Mucosa of stomach (tissue), 1 donor: Measurements from ENCODE around the gene FREM2.

ENCODE experiments used
- H3K27me3 ChIP-seq: one replicate; pipeline ENCODE4 v1.7.0; 2013; ENCODE audit warnings: mild to moderate bottlenecking, low read length; ENCODE audit not compliant: control insufficient read depth, insufficient read depth
- H3K36me3 ChIP-seq: one replicate; pipeline ENCODE4 v1.7.0; 2013; ENCODE audit warnings: low read length; ENCODE audit not compliant: control insufficient read depth, insufficient read depth
- H3K4me1 ChIP-seq: one replicate; pipeline ENCODE4 v1.7.0; 2013; ENCODE audit warnings: mild to moderate bottlenecking, low read length; ENCODE audit not compliant: control insufficient read depth, insufficient read depth
- H3K4me3 ChIP-seq: one replicate; pipeline ENCODE4 v1.7.0; 2013; ENCODE audit warnings: low read length
- H3K9ac ChIP-seq: one replicate; pipeline ENCODE4 v1.7.0; 2013; ENCODE audit warnings: mild to moderate bottlenecking, low read length, moderate library complexity
- H3K9me3 ChIP-seq: one replicate; pipeline ENCODE4 v1.7.0; 2013; ENCODE audit warnings: mild to moderate bottlenecking, low read length, moderate library complexity; ENCODE audit not compliant: control insufficient read depth
- donor health status: Pancreatic carcinoma.

The FREM2 gene

DNA sequence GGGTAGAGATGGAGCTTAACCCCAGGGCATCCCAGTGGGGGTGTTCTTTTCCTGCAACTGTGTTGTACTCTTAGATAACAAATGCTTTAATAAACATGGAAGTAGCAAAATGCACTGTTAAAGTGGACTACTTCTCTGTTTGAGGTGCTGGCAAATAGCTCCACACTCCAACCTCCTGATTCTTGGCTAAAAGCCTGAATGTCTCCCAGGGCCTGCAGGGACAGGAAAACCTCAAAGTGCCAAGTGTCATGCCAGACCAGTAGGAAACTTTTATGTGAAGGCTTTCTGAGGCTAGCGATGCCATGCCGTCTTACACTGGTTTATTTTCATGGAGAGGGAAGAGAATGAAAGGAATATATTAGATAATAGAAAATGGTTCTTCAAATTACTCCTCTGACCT is 6.8 kb downstream of the FREM2 start:
- no peaks in the 10 kb centered on the region for H3K4me1 ChIP-seq
- H3K9ac ChIP-seq: no peak overlapping the region
- H3K9me3 ChIP-seq: no peaks in the 10 kb centered on the region
- H3K36me3 ChIP-seq: no peaks in the 10 kb centered on the region
- H3K27me3 ChIP-seq: peaks cover 5% of the 10 kb centered on the region
- no peak overlapping the region for H3K4me3 ChIP-seq

DNA sequence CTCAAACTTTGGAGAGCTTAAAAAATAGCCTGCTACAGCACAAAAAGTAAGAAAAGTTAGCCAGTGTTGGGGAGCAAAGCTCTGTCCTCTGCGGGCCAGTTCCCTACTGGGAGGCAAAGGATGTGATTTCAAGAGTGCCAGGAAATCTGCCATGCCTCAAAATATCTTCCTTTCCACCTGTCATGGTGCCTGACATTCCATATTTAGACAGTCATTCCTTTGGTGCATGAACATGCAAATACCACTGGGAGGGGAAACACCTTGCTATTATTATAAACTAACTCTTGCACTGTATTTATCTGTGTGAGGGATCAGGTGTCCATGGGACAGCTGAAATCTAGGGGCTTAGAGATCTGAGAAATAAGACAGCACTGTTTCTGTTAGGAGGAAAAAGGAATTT is 10.3 kb downstream of the FREM2 start:
- no peaks in the 10 kb centered on the region for H3K9me3 ChIP-seq
- no peaks in the 10 kb centered on the region for H3K4me1 ChIP-seq
- no peak overlapping the region for H3K4me3 ChIP-seq
- no peaks in the 10 kb centered on the region for H3K36me3 ChIP-seq
- H3K9ac ChIP-seq: no peak overlapping the region
- no peaks in the 10 kb centered on the region for H3K27me3 ChIP-seq

DNA sequence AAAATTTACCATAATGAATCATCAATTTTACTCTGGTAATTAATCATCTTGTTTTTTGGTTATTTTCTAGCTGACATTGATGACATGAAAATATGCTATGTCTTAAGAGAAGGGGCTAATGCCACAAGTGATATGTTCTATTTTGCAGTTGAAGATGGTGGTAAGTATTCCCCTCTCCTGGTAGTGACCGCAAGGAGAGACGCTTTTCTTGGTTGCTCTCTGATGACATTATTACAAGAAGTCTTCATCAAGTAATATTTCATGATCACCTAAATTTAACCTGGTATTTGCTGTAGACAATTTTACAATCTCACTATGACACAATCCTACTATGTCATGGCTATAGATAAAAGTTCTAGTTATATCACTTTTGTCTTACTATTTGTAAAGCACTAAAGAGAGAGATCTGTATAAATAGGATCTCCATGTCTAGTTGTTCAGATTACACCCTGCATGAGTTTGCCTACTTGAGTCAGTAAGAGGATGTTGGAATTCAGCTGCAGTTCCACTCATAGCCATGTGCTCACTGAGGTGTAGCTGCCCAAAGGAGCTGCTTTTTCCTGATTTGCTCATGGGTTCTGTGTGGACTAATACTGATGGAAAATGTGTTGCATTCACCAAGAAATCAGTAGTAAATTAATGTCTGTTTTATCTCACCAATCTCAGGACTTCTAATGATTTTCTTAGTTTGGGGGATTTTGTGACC is 10.9 kb downstream of the FREM2 start:
- no peaks in the 10 kb centered on the region for H3K27me3 ChIP-seq
- no peak overlapping the region for H3K4me3 ChIP-seq
- H3K9ac ChIP-seq: no peak overlapping the region
- H3K4me1 ChIP-seq: no peaks in the 10 kb centered on the region
- no peaks in the 10 kb centered on the region for H3K9me3 ChIP-seq
- H3K36me3 ChIP-seq: no peaks in the 10 kb centered on the region

DNA sequence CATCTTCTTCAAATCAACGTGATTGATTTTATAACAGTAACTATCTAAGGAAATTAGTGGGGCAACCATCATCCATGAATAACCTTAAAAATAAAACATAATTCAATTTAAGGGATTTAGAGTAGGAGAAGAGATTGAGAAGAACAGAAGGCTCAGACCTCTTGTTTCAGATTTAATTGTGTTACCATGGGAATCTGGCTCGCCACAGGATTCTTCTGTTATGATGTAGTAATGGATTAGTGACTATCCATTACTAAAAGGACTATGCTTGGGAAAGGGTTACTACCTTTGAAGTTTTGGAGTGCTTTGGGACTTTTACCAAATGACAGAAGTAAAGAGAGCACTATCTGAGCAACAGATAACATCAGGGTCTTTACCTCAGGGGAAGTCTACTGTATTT is 13.2 kb downstream of the FREM2 start:
- Histone ChIP-seq H3K4me1 (no peaks in the 10 kb centered on the region), H3K4me3 (no peak overlapping the region), H3K9ac (no peak overlapping the region), H3K36me3 (no peaks in the 10 kb centered on the region), H3K27me3 (no peaks in the 10 kb centered on the region), H3K9me3 (no peaks in the 10 kb centered on the region)

DNA sequence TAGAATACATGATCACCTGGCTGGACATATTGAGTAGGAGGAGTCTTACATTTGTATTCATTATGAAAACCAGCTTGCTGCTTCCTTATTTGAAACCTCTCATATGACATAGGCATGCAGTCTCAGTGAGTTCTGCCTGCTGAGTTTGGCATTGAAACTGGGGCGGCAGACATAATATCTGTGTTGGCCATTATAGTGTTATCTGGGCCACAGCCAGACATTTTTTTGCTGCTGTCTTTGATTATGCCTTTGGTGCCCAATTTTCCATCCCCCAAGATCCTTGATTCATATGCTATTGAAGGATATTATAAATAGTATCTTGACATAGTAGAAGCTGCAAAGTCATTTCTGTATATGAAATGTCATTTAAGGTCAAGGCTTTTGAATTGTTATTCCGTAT is 15.8 kb downstream of the FREM2 start:
- Histone ChIP-seq H3K4me1 (no peaks in the 10 kb centered on the region), H3K9me3 (no peaks in the 10 kb centered on the region), H3K27me3 (no peaks in the 10 kb centered on the region), H3K9ac (no peak overlapping the region), H3K4me3 (no peak overlapping the region), H3K36me3 (no peaks in the 10 kb centered on the region)

DNA sequence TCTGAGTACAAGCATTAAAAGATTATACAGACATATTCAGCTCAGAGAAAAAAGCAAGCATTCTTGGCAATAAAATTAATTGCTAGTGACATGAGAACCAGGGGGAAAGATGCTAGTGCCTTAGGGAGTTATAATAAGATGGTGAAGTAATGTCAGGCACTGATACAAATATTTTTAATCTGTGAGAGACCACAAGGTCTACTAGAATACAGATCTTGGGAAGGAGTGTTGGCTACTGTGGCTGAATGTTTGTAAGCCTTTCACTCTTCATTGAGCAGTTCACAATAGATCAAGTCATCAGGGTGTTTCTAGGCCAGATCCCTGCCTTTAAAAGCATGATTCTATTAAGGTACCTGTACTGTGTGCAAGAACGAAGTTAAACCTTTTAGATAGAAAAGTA is 16.4 kb downstream of the FREM2 start:
- H3K36me3 ChIP-seq: no peaks in the 10 kb centered on the region
- H3K4me3 ChIP-seq: no peak overlapping the region
- no peak overlapping the region for H3K9ac ChIP-seq
- H3K27me3 ChIP-seq: no peaks in the 10 kb centered on the region
- no peaks in the 10 kb centered on the region for H3K4me1 ChIP-seq
- H3K9me3 ChIP-seq: no peaks in the 10 kb centered on the region

DNA sequence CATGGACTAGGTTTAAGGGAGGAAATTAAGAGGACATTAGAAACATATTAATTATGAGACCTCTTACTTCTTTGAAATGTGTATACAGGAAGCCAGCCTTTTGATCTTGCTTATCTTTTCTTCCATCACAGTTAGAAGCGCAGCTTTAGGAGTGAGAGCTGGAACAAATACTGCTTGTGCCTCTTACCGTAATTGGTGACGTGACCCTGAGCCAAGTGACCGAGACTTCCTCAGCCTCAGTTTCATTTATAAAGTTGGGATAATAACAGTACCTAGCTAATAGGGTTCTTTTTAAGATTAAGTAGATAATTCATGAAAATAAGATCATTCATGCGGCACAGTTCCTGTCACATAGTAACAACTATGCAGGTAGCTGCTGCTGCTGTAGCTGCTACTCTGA is 18.5 kb downstream of the FREM2 start:
- no peaks in the 10 kb centered on the region for H3K36me3 ChIP-seq
- H3K4me3 ChIP-seq: no peak overlapping the region
- no peak overlapping the region for H3K9ac ChIP-seq

DNA sequence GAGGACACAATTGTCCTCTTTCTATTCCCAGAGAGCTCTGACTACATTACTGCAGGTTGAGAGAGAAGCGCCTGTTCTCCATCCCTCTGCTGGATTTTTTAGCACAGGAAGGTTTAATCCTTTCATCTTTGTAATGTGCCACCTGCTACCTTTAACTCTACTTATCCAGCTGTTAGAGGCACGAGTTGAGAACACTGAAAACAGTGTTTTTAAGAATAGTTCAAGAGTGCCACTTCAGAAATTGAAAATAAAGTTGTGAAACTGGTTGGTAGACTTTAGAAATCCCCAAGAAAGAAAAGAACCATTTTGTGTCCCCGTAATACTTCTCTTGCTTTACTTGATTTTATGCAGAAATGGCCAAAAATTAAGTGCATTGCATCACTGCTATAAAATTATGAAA is 20.6 kb downstream of the FREM2 start:
- Histone ChIP-seq H3K36me3 (no peaks in the 10 kb centered on the region), H3K27me3 (no peaks in the 10 kb centered on the region), H3K4me3 (no peak overlapping the region), H3K9ac (no peak overlapping the region), H3K4me1 (no peaks in the 10 kb centered on the region), H3K9me3 (no peaks in the 10 kb centered on the region)

More for the DNA sequence above, 18.5 kb downstream of the FREM2 start:
- Histone ChIP-seq H3K9me3 (no peaks in the 10 kb centered on the region), H3K27me3 (no peaks in the 10 kb centered on the region), H3K4me1 (no peaks in the 10 kb centered on the region)

DNA sequence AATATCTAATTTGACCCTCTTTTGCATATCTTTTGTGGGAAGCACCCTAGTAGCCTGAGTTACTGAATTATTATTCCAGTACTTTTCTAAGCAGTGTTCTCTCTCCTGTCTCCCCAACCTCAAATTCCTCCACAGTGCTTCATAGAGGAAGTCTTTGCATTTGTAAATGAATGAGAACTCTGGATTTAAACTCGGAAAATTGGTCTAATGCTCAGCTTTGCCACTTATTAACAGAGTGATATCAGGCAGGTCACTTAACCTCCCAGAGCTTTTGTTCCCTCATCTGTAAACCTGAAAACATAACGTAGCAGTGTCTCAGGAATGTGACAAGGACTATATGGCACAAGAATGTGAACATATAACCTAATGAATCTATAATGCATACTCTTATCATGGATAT is 26.2 kb downstream of the FREM2 start:
- no peaks in the 10 kb centered on the region for H3K9me3 ChIP-seq
- no peaks in the 10 kb centered on the region for H3K4me1 ChIP-seq
- no peaks in the 10 kb centered on the region for H3K36me3 ChIP-seq
- H3K4me3 ChIP-seq: no peak overlapping the region
- H3K9ac ChIP-seq: no peak overlapping the region
- H3K27me3 ChIP-seq: no peaks in the 10 kb centered on the region

DNA sequence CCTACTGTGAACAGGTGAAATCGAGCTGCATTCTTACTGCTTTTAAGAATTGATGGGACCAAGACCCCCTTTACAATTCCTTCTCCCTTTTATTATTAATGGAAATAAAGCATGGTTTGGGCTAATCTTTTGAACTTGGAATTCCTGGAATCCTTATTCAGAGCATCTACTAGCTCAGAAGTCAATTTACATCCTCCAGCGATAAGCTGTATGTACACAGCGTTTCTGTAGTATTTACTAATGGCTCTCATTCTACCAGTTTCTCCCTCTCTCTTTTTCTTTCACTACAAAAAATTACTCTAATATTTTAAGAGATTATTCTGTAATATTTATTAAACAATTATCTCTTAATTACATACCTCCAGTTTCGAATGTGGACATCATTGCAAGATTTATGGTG is 31.5 kb downstream of the FREM2 start:
- no peak overlapping the region for H3K9ac ChIP-seq
- no peaks in the 10 kb centered on the region for H3K27me3 ChIP-seq
- H3K36me3 ChIP-seq: no peaks in the 10 kb centered on the region
- no peaks in the 10 kb centered on the region for H3K9me3 ChIP-seq
- H3K4me1 ChIP-seq: no peaks in the 10 kb centered on the region
- H3K4me3 ChIP-seq: no peak overlapping the region

DNA sequence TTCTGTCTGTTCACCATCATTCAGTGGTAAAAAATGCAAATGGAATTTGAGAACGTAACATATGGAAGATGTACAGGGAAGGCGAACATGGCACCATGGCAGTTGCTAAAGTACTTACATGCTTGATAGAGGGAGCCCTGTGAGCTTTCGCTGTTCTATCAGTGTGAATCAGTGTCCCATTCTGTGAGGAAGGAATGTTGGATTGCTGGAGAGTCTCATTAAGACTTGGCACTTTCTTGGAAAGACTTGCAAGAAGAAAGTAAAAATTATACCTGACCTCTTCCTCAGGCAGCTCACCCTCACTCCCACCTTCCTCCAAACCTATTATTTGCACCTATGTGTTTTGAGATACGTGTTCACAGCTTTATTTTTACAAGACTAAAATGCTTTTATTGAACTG is 43.5 kb downstream of the FREM2 start:
- H3K36me3 ChIP-seq: no peaks in the 10 kb centered on the region
- H3K9ac ChIP-seq: no peak overlapping the region
- no peaks in the 10 kb centered on the region for H3K9me3 ChIP-seq
- H3K27me3 ChIP-seq: no peaks in the 10 kb centered on the region
- no peaks in the 10 kb centered on the region for H3K4me1 ChIP-seq
- H3K4me3 ChIP-seq: no peak overlapping the region

DNA sequence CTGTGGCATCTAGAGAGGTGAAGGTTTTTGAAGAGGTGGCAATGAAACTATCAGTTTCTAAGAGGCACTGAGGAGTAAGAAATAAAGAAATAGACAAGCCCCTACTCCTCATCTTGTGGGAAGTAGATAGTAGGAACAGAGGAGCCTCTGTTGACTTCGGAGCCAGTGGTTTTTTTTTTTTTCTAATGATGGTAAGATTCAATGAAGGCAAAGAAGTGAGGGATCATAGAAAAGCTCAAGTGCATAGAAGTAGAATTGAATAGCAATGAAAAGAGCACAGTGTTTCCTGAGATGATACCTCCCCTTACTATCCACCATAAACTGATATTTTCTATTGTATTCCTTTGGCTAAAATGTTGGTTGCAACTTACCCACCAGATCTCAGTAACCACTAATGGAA is 46.3 kb downstream of the FREM2 start:
- Histone ChIP-seq H3K27me3 (no peaks in the 10 kb centered on the region), H3K4me1 (no peaks in the 10 kb centered on the region), H3K36me3 (no peaks in the 10 kb centered on the region), H3K9me3 (no peaks in the 10 kb centered on the region), H3K4me3 (no peak overlapping the region), H3K9ac (no peak overlapping the region)
